Tibial nerve (tissue), 4 donors: ENCODE measurements around the gene SDK1. TPM values are rescaled to one million over a fixed set of nuclear protein-coding genes. Genes with fewer than 3 reads are reported as not detected.

Source experiments
- DNase-seq, 2 donors: peaks; one replicate each; pipeline ENCODE4 v3.0.0-alpha.2; 2019; ENCODE audit warnings: low spot score in 2 of 2
- H3K27ac ChIP-seq, 4 donors: fragments of 200-600 bp; sonication (generic) in 3 of 4; one replicate each; pipeline ENCODE4 v1.5.1; 2017 to 2019; ENCODE audit warnings: mild to moderate bottlenecking in 1 of 4
- H3K27me3 ChIP-seq, 2 donors: fragments of 200-600 bp; sonication (generic) in 1 of 2; one replicate each; pipeline versions ENCODE4 v1.5.1 to v1.6.0; 2017 to 2019
- H3K36me3 ChIP-seq, 3 donors: fragments of 200-600 bp; sonication (generic); one replicate each; pipeline ENCODE4 v1.5.1; 2018 to 2019
- H3K4me1 ChIP-seq, 4 donors: fragments of 200-600 bp; sonication (generic) in 3 of 4; one replicate each; pipeline ENCODE4 v1.5.1; 2017 to 2019
- H3K4me3 ChIP-seq, 4 donors: fragments of 200-600 bp; sonication (generic) in 3 of 4; one replicate each; pipeline ENCODE4 v1.5.1; 2017 to 2019; ENCODE audit warnings: mild to moderate bottlenecking in 1 of 4, moderate library complexity in 1 of 4
- H3K9me3 ChIP-seq, 4 donors: fragments of 200-600 bp; sonication (generic) in 3 of 4; one replicate each; pipeline ENCODE4 v1.5.1; 2017 to 2019
- EP300 ChIP-seq, 2 donors: sonication (generic); formaldehyde crosslinking; IDR thresholded peaks; one replicate each; pipeline ENCODE4 v1.6.1; 2017; ENCODE audit warnings: antibody characterized with exemption in 2 of 2, mild to moderate bottlenecking in 1 of 2
- POLR2A ChIP-seq, 2 donors: fragments of 450-650 bp; IDR thresholded peaks; one replicate each; pipeline ENCODE4 v1.6.1; 2017; ENCODE audit warnings: antibody characterized with exemption in 2 of 2, mild to moderate bottlenecking in 2 of 2, moderate library complexity in 2 of 2
- WGBS, 2 donors: methylation state at CpG; one replicate each; pipeline ENCODE4 v1.1.5; 2018; 5-methylcytosine and 5-hydroxymethylcytosine counted together
- total RNA-seq, 4 donors: library from RNA; depleted of rRNA; stranded (reverse); fragments of >200 nt; gene quantifications; one replicate each; pipeline ENCODE4 v1.1.0, GENCODE V29; 2016
- TF ChIP-seq, protein P1 (sequence below), 5 experiments: fragments of 200-600 bp in 3 of 5; fragments of 450-650 bp in 2 of 5; sonication (generic) in 3 of 5; IDR thresholded peaks; one replicate each; pipeline ENCODE4 v1.5.1; 2016 to 2019; ENCODE audit warnings: antibody characterized with exemption in 5 of 5, mild to moderate bottlenecking in 3 of 5, moderate library complexity in 2 of 5

Gene SDK1
- total RNA-seq, 4 donors from 2014 or later: 8.2 to 16.2 (median 12.9) TPM

GRCh38 chr7:4037308-4037707, 736.3 kb downstream of the SDK1 start:
- Histone ChIP-seq H3K36me3 (no peaks in the 10 kb centered on the region), H3K27ac (no peak overlapping the region), H3K4me3 (no peak overlapping the region), H3K27me3 (no peaks in the 10 kb centered on the region), H3K4me1 (no peaks in the 10 kb centered on the region), H3K9me3 (no peaks in the 10 kb centered on the region)
- DNase-seq: no peak
- WGBS, 2 donors: 82 to 93% methylated on average over 4 of the region's 4 CpGs
- TF ChIP-seq POLR2A (IDR thresholded peaks at IDR 0.05): no peak
- TF ChIP-seq, protein P1, sequence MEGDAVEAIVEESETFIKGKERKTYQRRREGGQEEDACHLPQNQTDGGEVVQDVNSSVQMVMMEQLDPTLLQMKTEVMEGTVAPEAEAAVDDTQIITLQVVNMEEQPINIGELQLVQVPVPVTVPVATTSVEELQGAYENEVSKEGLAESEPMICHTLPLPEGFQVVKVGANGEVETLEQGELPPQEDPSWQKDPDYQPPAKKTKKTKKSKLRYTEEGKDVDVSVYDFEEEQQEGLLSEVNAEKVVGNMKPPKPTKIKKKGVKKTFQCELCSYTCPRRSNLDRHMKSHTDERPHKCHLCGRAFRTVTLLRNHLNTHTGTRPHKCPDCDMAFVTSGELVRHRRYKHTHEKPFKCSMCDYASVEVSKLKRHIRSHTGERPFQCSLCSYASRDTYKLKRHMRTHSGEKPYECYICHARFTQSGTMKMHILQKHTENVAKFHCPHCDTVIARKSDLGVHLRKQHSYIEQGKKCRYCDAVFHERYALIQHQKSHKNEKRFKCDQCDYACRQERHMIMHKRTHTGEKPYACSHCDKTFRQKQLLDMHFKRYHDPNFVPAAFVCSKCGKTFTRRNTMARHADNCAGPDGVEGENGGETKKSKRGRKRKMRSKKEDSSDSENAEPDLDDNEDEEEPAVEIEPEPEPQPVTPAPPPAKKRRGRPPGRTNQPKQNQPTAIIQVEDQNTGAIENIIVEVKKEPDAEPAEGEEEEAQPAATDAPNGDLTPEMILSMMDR (IDR thresholded peaks at IDR 0.05): no peak

DNA sequence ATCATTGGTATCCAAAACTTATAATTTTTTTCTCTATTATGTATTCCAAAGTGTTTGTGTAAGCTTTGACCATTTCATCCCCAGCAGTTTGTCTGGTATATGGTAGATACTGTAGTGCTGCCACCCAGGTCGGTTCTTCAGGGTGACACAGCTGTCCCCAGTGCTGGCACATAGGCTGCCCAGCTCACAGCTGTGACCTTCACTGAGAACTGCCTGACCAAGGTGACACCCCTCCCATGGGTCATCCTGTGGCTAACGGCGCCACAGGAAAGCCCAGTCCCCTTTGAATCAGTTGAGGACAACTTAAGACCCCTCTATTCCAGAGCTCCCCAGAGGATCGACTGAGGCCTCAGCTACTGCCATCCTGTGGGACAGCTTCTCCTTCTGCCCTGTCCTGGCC, 736.8 kb downstream of the SDK1 start:
- Histone ChIP-seq H3K4me3 (no peak overlapping the region), H3K4me1 (no peaks in the 10 kb centered on the region), H3K27me3 (no peaks in the 10 kb centered on the region), H3K27ac (no peak overlapping the region), H3K9me3 (no peaks in the 10 kb centered on the region), H3K36me3 (no peaks in the 10 kb centered on the region)
- DNase-seq: no peak
- TF ChIP-seq, protein P1 (IDR thresholded peaks at IDR 0.05): no peak
- TF ChIP-seq EP300 (IDR thresholded peaks at IDR 0.05) (no peak), POLR2A (IDR thresholded peaks at IDR 0.05) (no peak)
- WGBS, 2 donors: 79 to 83% methylated on average over 4 of the region's 4 CpGs

- H3K4me1 ChIP-seq: no peaks in the 10 kb centered on the region
- TF ChIP-seq EP300 (IDR thresholded peaks at IDR 0.05) (no peak), POLR2A (IDR thresholded peaks at IDR 0.05) (no peak)
- TF ChIP-seq, protein P1 (IDR thresholded peaks at IDR 0.05): no peak
- H3K27me3 ChIP-seq: no peaks in the 10 kb centered on the region
- 84 to 92% methylated on average over 20 of the region's 20 CpGs for WGBS, 2 donors
- H3K27ac ChIP-seq: no peak overlapping the region
- H3K9me3 ChIP-seq: no peaks in the 10 kb centered on the region
- DNase-seq: no peak
- no peak overlapping the region for H3K4me3 ChIP-seq
- no peaks in the 10 kb centered on the region for H3K36me3 ChIP-seq
These were observed 739.3 kb downstream of the SDK1 start for GRCh38 chr7:4040109-4040928.

DNA sequence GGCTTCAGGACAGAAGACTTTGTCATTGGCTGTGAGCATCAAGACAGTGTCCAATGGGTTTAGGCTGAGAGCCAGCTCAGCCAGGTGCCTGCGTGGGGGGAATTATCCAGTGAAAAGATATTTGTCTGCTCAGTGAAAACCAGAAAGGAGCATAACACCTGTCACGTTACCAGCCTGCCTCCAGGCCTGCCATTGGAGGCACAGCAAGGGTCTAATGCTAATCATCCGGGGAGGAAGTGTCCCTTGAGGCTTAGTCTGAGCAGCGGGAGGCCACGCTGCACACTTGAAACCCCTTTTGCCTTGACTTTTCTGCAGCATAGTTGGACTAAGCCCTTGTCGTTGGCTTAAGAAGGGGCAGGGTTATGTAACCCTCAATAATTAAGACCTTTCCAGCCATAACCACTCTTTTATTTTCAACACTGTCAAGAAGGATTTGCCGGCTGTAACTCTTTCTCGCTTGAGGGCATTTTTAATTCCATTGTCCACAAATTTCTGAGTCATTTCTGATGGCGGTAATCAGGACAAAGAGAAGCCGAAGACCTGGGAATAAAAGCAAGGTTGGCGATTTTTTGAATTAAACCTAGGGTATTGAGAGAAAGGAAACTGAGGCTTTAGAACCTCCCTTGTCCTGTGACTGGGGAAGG, 741.5 kb downstream of the SDK1 start:
- no peaks in the 10 kb centered on the region for H3K9me3 ChIP-seq
- H3K4me3 ChIP-seq: no peak overlapping the region
- no peak for DNase-seq
- H3K4me1 ChIP-seq: no peaks in the 10 kb centered on the region
- H3K36me3 ChIP-seq: no peaks in the 10 kb centered on the region
- 59 to 64% methylated on average over 11 of the region's 11 CpGs for WGBS, 2 donors
- H3K27ac ChIP-seq: no peak overlapping the region
- TF ChIP-seq EP300 (IDR thresholded peaks at IDR 0.05): no peak
- TF ChIP-seq POLR2A (IDR thresholded peaks at IDR 0.05): no peak
- TF ChIP-seq, protein P1 (IDR thresholded peaks at IDR 0.05): no peak
- no peaks in the 10 kb centered on the region for H3K27me3 ChIP-seq

DNA sequence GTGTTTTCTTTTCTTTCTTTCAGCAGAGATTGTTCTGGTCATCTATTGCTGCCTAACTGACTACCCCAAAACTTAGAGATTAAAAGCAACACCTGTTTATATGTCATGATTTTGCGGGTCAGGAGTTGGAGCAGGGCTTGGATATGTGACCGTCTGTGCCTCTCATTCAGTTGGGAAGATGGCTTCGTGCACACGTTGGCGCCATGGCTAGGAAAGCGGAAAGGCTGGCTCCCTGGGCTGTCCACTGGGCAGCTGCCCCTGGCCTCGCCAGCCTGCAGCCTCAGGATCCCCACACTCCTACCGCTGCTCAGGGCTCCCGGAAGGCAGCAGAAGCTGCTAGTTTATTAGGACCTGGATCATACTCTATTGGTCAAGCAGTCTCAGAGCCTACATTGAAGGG, 742.9 kb downstream of the SDK1 start:
- Histone ChIP-seq H3K4me3 (no peak overlapping the region), H3K9me3 (no peaks in the 10 kb centered on the region), H3K36me3 (no peaks in the 10 kb centered on the region), H3K4me1 (no peaks in the 10 kb centered on the region), H3K27me3 (no peaks in the 10 kb centered on the region), H3K27ac (no peak overlapping the region)
- no peak for DNase-seq
- WGBS, 2 donors: 94 to 98% methylated on average over 9 of the region's 9 CpGs
- no peak for TF ChIP-seq POLR2A (IDR thresholded peaks at IDR 0.05)
- TF ChIP-seq EP300 (IDR thresholded peaks at IDR 0.05): no peak
- TF ChIP-seq, protein P1 (IDR thresholded peaks at IDR 0.05): no peak
